Mucosa of gallbladder (tissue), 1 donor: ENCODE measurements around the gene GLG1. TPM values are rescaled to one million over a fixed set of nuclear protein-coding genes. Genes with fewer than 3 reads are reported as not detected.

Experiments used
- DNase-seq: peaks from one replicate; pipeline ENCODE4 v3.0.0-alpha.2; 2020; ENCODE audit warnings: low spot score
- total RNA-seq: library from RNA; stranded (reverse); gene quantifications from one replicate; pipeline ENCODE4 v1.2.1, GENCODE V29; 2021
- donor health status: DM: no; HTN: no; CAD: no.

GLG1 gene
- total RNA-seq, 1 donor from 2014 or later = 229 TPM

DNA sequence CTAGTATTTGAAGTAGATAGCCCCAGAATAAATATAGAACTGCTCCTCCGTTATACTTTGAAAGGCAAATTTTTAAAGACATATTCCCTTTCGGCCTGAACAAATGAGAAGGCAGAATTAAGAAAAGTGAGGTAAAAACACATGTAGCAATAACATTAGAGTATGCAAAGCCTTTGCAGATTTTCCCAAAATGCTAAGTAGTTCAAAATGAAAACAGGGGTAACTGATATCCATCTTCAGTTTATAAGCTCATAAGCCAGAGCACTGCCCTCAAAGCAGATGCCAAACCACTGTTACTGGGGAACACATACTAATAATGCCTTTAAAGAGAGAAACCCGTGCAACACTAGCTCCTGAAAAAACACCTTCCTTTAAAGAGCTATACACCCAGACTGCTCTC, 134.4 kb downstream of the GLG1 start:
- no peak for DNase-seq

- DNase-seq = no peak
Observed at GRCh38 chr16:74472010-74472409, 134.9 kb downstream of the GLG1 start.

DNA sequence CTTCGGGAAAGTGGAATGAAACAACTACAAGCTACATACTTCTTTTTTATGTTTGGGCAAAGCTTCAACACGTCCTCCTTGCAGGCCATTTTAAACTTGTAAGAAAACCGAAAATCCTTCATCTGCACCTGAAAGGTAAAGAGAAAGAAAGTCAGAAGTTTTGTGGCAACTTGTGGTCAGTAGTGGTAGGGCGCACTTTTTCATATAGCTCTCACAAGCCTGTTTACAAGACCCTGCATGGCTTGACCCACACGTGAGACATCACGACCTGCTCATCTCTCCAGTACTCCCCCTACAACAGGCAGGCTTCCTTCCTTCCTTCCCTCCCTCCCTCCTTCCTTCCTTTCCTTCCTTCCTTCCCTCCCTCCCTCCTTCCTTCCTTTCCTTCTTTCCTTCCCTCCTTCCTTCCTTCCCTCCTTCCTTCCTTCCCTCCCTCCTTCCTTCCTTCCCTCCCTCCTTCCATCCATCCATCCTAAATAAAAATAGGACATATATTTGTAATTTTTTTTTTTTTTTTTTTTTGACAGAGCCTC, 136.9 kb downstream of the GLG1 start:
- no peak for DNase-seq

- no peak for DNase-seq
Observed at GRCh38 chr16:74468807-74469525, 137.9 kb downstream of the GLG1 start.

GRCh38 chr16:74466872-74467271, 140.0 kb downstream of the GLG1 start:
- no peak for DNase-seq

DNA sequence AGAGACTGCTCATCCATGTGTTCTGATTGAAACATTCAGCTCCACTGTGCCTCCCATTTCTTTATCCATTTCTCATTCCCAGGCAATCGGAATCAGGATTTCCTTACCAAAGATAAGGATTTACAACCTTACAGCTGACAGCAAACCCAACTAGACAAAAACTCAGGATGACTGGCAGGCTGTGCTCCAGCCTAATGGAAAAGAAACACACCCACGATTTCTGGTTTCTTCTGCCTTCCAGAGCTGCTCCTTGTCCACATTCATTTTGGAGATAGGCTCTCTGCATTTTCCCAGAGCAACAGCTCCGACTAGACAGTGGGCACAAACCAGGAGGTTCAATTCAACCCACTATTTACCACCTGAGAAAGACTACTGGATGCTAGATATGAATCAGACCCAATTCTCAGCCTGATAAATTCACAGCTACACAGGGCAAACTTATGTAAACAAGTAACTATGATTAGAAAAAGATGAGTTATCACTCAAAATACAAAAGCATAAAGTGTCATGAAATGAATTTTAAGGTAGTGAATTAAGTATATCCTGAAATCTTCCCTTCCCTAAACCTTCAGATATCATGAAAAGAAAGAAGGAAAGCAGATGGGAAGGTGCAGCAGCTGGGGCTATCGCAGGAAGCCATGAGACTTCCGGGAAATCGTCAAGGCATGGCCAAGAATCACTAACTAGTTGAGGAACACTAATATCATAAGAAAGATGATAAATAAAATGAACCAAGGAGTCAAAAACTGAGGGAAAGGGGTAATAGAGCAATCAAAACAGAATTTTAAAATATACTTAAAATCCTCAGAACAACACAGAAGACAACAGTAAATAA, 140.8 kb downstream of the GLG1 start:
- DNase-seq = no peak

GRCh38 chr16:74465281-74465680, 141.6 kb downstream of the GLG1 start:
- no peak for DNase-seq

DNA sequence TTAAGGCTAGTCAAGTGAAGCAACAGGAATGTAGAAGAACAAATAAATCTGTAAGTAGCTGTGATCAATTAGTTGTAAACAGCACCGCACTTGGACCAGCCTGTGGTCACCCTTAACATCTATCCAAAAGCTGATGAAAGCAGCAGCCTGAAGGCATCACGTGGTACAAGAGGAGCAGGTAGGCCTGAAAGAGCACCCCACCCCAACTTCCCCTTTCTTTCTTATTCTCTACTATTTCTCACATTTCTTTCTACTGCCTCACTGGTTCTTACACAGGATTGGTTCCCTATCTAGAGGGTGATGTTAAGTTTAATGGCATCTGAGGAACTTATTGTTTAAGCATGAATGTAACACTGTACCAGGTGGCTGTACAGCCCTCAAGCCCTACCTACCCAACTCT, 143.0 kb downstream of the GLG1 start:
- no peak for DNase-seq

- no peak for DNase-seq
Observed at GRCh38 chr16:74462361-74462760, 144.6 kb downstream of the GLG1 start.

GRCh38 chr16:74461826-74462225, 145.1 kb downstream of the GLG1 start:
- DNase-seq = no peak

DNA sequence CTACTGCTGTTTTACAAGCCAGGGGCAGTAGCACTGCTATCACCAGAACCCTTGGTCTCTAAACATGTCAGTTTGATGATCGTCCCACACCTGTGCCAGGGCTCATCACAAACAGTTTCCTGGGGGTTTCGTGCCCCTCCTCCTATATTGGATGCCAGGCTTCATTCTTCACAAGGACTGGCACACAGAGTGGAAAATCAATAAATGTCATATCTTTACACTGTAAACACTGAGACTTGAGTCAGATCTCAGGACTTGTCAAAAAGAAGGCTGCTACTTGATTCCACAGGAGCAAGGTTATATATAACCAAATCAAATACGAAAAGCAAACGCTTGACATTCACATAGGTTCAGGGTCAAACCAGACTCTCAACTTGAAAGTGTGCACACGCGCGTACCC, 146.4 kb downstream of the GLG1 start:
- DNase-seq = no peak

- no peak for DNase-seq
Observed at GRCh38 chr16:74456290-74456625, 150.7 kb downstream of the GLG1 start.

DNA sequence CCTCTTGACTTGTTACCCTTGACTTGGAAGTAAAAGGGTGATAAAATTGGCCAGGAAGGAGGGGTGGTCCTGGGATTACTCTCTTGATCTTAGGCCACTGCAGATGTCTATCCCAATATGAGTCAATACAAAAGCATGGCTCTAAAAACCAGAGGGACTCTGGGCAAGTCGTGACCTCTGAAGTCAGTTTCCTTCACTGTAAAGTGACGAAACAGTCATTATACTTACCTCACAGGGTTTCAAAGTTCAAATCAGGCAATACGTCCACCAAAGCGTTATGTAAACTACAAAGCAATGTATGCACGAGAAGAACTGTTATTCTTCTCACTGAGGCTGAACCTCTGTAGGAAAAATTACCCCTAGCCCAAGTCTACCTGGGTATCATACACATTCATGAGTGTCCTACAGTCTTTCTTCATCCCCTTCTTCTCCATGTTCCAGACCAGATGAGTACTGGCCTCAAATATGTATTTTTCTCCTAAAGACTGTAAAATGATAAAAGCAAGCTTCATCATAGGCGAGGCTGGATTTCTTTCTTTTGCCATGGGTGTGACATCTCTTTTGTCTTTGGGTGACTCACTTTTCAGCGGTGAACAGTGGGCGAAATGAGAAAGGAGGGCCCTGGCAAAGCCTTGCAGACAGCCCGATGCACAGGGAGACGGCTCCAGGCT, 151.2 kb downstream of the GLG1 start:
- DNase-seq = no peak

- DNase-seq = no peak
Observed at GRCh38 chr16:74455213-74455612, 151.7 kb downstream of the GLG1 start.

GRCh38 chr16:74451951-74452758, 154.8 kb downstream of the GLG1 start:
- no peak for DNase-seq

- DNase-seq = no peak
Observed at GRCh38 chr16:74450967-74451760, 155.8 kb downstream of the GLG1 start.

GRCh38 chr16:74450236-74450635, 156.7 kb downstream of the GLG1 start:
- DNase-seq = no peak

DNA sequence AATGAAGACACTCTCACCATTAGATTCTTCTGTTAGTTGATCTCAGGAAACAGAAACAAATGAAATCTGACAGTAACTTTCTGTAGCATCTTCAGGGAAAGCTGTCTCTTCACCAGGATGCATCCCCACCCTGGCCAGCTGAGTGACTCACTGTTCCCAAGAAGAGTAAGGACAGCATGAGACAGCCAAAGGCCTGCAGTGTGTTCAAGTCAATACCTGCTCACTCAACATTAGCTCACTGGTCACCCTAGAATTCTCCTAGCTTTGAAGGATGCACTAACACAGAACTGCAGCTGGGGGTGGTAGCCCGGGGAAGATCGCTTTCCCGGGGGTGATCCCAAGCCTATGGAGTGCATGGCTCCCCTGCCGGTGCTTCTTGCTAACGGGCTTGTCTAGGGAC, 157.4 kb downstream of the GLG1 start:
- DNase-seq = no peak

- peak; percentile 81 for DNase-seq
Observed at GRCh38 chr16:74448990-74449389, 157.9 kb downstream of the GLG1 start.

- DNase-seq = no peak
Observed at GRCh38 chr16:74447578-74447977, 159.3 kb downstream of the GLG1 start.

DNA sequence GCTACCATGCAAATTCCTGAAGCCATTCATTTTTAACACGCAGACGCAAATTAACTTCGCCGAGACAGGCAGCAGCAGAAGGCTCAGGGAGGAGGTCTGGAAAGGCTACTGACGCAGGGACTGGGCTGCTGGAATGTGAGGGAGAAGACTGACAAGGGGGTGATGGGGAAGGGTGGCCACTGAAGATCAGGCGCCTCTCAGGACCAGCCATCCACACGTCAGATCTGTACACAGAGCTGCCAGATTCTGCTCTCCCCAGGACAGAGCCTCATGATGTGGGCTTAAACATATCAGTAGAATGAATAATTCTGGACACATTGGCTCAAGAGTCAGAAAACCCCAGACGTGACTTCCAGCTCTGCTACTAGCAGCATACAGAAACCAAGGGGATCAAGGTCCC, 160.0 kb downstream of the GLG1 start:
- no peak for DNase-seq
